HG02943 (cell line): Measurements from ENCODE around the gene MAP4K1.
"Not testable (repeated sequence)": the region's sequence is repeated elsewhere in the genome, so short reads cannot be mapped to it uniquely, and the experiment has no call there.

ENCODE experiments used
- ATAC-seq: cut with Tn5 transposase; IDR thresholded peaks from one replicate; pipeline ENCODE4 v1.9.1; 2021; ENCODE audit warnings: mild to moderate bottlenecking, low read depth, moderate library complexity; ENCODE audit not compliant: unreplicated experiment

The MAP4K1 gene

DNA sequence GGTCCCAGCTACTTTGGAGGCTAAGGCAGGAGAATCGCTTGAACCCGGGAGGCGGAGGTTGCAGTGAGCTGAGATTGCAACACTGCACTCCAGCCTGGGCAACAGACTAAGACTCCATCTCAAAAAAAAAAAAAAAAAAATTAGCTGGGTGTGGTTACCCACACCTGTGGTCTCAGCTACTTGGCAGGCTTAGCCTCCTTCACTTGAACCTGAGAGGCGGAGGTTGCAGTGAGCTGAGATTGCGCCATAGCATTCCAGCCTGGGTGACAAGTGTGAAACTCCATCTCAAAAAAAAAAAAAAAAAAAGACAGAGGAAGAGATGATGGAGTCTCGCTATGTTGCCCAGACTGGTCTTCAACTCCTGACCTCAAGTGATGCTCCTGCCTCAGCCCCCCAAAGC lies 38.4 kb downstream of the MAP4K1 start:
- not testable (repeated sequence) for ATAC-seq

DNA sequence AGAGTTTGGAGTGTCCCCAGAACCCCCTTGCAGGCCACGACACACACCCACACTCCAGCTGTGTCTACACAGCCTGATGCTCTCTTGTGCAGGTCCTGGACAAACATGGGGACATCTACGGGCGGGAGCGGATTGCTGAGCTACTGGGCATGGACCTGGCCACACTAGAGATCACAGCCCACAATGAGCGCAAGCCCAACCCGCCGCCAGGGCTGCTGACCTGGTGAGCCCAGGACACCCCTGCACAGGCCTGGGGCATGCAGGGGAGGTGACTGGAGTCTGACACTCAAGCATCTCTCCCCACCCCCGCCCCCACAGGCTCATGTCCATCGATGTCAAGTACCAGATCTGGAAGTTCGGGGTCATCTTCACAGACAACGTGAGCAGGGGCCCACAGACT lies 39.9 kb downstream of the MAP4K1 start:
- no peak for ATAC-seq

DNA sequence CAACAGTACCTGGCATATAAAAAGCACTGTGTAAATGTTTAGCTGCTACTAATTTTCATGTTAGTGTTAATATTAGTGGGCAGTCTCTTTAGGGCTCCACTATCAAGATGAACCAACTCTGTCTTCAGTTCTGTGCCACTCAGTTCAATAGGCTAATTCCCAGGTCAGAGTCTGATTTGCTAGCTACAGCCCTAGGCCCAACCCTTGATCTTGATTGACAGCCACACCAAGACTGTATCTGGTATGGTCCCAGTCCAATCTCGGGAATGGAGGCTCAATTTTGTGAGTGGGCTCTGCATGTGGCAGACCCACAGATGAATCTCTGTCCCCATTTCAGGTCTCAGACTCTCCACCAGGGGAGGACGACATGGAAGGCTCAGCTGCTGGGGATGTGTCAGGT lies 46.1 kb downstream of the MAP4K1 start:
- no peak for ATAC-seq

DNA sequence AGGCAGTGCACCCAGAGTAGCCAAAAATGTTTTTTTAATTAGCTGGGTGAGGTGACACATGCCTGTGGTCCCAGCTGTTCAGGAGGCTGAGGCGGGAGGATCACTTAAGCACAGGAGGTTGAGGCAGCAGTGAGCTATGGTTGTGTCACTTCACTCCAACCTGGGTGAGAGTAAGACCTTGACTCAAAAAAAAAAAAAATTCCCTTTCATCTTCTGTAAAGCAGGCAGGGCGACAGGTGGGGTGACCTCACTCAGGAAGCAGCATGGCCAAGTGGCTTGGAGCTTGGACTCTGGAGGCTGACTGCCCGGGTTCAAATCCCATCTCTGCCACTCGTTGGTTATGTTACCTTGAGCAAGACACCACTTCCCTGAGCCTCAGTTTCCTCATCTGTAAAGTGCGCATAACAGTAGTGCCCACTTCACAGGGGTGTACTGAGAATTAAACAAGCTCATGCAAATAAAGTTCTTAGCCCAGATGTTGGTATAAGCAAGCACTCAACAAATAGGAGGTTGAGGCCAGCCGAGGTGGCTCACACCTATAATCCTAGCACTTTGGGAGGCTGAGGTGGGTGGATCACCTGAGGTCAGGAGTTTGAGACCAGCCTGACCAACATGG lies 48.3 kb downstream of the MAP4K1 start:
- no peak for ATAC-seq

DNA sequence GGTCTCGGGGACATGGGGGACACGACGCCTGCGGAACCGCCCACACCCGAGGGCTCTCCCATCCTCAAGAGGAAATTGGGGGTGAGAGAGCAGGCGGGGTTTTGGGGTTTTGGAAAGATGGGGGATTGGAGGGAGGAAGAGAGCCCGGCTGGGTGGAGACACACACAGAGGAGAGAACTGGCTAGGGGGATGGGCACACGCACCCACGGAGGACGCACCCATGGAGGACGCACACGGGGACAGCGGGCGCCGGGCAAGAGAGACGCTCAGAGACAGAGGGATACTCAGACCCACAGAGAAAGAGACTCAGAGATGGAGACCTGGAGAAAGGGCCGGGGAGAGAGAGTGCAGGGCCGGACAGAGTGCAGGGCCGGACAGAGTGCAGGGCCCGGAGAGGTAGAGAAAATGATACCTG lies 52.1 kb downstream of the MAP4K1 start:
- ATAC-seq, result no peak

DNA sequence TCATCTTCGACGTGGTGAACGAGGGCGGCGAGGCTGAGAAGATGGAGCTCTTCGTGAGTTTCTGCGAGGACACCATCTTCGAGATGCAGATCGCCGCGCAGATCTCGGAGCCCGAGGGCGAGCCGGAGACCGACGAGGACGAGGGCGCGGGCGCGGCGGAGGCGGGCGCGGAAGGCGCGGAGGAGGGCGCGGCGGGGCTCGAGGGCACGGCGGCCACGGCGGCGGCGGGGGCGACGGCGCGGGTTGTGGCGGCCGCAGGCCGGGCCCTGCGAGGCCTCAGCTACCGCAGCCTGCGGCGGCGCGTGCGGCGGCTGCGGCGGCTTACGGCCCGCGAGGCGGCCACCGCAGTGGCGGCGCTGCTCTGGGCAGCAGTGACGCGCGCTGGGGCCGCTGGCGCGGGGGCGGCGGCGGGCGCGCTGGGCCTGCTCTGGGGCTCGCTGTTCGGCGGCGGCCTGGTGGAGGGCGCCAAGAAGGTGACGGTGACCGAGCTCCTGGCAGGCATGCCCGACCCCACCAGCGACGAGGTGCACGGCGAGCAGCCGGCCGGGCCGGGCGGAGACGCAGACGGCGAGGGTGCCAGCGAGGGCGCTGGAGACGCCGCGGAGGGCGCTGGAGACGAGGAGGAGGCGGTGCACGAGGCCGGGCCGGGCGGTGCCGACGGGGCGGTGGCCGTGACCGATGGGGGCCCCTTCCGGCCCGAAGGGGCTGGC lies 52.6 kb downstream of the MAP4K1 start:
- ATAC-seq, result no peak

DNA sequence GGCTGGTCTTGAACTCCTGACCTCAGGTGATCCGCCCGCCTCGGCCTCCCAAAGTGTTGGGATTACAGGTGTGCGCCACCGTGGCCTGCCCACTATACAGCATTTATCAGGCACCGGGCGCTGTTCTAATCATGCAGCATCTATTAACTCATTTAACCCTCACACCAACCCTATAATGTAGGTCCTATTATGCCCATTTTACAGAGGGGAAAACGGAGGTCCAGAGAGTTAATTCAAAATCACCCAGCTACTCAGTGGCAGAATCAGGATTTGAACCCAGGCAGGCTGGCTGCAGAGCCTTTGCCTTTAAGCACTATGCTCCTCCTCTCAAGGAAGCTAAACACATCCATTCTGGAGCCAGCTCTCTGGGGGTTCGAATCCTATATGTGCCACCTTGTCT lies 54.3 kb downstream of the MAP4K1 start:
- ATAC-seq, result no peak

DNA sequence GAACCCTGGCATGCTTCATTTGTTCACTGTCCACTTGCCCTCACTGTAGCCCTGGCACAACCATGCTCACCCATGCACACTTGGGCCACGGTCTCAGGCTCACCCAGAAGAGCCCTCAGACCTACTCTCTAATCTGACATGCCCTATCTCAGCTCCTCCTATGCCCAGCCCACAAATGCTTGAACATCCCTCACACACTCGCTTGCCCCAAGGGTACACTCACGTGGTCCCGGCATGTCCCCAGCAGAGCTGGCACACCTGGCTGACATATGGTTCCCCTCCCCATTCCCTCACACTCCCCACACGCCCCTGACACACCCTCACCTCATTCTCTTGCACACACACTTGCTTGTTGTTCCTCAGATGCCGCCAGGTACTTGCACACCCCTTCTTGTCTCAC lies 55.7 kb downstream of the MAP4K1 start:
- ATAC-seq, result no peak

DNA sequence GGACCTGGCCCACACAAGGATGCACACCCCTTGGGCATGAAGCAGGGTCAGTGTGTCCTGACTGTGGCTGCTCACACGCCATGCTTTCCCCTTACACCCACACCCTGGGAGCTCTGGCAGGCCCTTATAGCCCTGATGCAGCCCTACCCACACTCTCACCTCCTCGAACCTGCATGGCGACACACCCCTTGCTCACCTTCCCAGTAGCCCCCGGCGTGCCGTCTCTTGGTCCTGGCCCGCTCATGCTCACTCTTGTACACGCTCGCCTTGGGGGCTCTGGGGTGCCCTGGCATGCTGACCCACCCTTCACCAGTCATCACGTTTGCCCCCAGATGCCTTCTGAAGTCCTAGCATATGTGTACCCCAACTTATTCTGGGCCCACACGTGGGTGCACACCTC lies 56.1 kb downstream of the MAP4K1 start:
- no peak for ATAC-seq

DNA sequence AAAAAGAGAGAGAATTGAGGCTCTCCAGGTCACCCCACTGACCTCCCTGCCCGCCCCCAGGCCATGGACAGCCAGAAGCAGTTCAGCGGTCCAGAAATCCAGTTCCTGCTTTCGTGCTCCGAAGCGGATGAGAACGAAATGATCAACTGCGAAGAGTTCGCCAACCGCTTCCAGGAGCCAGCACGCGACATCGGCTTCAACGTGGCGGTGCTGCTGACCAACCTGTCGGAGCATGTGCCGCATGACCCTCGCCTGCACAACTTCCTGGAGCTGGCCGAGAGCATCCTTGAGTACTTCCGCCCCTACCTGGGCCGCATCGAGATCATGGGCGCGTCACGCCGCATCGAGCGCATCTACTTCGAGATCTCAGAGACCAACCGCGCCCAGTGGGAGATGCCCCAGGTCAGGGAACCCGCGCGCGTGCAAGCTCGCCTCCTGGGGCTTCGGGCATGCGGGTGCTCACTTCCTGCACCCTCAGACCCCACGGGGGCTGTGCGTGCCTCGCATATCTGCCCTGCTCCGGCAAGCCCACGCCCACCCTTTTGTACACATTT lies 56.6 kb downstream of the MAP4K1 start:
- no peak for ATAC-seq

DNA sequence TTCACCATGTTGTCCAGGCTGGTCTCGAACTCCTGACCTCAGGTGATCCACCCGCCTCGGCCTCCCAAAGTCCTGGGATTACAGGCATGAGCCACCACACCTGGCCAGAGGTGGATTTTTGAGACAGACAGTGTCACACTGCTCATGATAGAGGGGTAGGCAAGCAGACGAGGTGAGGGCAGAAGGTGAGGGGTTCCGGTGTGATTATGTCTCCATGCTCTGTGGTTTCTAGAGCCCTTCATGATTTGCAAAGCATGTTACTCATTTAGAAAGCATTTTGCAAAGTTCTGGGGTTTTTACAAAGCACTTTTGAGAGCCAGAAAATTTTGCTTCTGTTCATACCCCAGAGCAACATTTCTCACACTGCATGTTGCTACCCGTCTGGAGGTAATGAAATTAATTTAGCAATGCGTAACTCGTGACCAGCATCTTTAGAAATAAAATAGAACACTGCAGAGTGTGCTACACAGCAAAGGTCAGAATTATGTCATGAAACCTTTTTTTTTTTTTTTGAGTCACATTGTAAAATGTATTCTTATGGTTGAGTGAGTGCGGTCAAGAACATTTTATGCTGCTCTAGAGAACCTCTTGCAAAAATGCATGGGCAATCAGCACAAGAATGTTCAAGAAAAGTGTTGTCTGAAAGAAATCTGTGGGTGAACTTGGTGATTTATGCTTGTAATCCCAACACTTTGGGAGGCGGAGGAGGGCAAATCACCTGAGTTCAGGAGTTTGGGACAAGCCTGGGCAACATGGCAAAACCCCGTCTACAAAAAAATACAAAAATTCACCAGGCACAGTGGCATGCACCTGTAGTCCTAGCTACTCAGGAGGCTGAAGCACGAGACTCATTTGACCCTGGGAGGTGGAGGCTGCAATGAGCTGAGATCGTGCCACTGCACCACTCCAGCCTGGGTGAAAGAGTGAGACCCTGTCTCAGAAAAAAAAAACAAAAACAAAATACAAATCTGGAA lies 58.0 kb downstream of the MAP4K1 start:
- ATAC-seq, result peak; percentile 60

DNA sequence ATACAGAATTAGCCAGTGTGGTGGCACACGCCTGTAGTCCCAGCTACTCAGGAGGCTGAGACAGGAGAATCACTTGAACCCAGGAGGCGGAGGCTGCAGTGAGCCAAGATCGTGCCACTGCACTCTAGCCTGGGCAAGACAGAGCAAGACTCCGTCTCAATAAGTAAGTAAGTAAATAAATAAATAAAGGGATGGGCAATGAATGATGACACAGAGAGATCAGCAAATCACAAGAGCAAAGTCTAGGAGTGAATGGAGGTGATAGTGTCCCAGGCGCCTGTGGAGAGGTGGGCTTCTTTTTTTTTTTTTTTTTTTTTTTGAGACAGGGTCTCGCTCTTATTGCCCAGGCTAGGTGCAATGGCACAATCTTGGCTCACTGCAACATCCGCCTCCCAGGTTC lies 58.8 kb downstream of the MAP4K1 start:
- ATAC-seq, result not testable (repeated sequence)

DNA sequence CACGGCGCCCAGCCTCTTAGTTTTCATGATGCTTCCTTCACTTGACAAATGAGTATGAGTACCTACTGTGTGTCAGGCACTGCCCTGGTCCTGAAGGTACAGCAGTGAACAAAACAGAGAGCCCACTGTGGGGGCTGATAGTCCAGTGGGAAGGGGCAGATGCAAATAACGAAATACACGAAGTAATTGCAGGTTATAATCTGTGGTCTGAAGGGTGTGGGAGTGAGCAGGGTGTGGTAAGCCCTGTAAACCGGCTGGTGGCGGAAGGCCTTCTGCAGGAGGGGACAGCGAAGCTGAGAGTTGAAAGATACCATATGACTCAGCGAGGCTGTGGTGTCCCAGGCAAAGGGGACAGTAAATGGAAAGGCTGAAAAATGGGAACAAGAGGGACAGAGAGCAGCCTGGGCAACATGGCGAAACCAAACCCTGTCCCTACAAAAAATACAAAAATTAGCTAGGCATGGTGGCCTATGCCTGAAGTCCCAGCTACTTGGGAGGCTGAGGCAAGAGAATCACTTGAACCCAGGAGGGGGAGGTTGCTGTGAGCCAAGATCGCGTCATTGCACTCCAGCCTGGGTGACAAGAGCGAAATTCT lies 60.5 kb downstream of the MAP4K1 start:
- ATAC-seq, result no peak

DNA sequence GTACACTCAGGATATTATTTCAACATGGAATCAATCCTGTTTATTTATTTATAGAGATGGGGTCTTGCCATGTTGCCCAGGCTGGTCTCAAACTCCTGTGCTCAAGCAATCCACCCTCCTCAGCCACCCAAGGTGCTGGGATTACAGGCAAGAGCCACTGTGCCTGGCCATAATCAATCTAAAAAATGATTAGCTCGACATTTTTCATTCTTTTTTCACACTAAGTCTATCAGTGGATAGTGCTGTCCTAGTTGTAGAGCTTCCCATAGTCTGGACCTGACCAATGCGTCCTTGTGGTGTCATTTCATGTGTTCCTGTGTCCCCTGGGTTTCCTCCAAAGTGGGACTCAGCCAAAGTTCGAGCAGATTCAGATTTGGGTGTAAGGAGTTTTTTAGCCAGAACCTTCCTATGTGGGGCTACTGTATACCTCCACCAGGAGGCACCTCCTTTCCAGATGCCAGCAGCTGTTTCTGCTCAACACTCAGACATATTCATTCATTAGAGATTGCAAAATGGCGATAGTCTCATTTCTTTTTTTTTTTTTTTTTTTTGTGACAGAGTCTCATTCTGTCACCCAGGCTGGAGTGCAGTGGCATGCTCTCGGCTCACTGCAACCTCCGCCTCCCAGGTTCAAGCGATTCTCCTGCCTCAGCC lies 61.1 kb downstream of the MAP4K1 start:
- ATAC-seq, result no peak

DNA sequence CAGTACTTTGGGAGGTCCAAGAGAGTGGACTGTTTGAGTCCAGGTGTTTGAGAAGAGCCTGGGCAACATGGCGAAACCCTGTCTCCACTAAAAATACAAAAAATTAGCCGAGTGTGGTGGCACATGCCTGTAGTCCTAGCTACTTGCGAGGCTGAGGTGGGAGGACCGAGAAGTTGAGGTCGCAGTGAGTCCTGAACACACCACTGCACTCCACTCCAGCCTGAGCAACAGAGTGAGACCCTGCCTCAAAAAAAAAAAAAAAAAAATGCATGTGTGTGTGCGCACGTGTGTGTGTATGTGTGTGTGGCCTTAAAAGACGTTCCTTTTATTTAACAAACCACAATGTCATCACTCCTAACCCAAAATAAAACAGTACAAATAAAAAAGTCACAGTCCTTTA lies 62.6 kb downstream of the MAP4K1 start:
- no peak for ATAC-seq

DNA sequence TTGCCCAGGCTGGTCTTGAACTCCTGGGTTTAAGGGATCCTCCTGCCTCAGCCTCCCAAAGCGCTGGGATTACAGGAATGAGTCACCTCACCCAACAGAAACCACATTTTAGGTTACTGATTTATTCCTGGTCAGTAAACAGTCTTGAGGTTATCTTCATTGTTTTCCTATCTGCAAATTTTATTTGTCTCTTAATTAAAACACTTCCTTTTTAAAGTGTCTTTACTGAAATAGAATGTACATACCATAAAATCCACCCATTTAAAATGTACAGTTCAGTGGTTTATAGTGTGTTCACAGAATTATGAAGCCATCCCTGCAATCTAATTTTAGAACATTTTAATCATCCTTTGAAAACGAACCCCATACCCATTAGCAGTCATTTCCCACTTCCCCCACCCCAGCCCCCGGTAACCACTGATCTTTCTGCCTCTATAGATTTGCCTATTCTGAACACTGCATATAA lies 63.0 kb downstream of the MAP4K1 start:
- ATAC-seq, result no peak

DNA sequence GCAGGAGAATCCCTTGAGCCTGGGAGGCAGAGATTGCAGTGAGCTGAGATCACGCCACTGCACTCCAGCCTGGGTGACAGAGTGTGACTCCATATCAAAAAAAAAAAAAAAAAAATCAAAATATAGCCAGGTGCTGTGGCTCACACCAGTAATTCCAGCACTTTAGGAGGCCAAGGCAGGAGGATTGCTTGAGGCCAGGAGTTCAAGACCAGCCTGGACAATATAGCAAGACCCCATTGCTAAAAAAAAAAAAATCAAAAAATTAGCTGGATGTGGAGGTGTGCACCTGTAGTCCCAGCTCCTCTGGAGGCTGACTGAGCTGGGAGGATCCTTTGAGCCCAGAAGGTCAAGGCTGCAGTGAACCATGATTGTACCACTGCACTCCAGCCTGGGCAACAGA lies 64.5 kb downstream of the MAP4K1 start:
- not testable (repeated sequence) for ATAC-seq

DNA sequence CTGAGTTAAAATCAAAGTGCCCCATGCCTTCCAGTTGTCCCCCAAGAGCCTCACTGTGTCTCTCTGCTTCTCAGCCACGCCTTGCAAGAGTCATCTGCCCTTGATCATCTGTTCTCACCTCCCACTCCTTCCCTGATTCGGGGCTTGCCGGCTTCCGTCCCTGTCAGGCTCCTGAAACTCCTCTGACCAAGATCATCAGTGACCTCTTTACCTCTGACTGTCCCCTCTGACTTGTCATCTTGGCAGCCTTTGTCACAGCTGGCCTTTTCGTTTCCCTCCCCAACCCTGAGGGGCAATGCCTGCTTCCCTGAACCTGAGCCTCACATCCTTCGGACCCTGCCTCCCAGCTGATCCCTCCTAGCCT lies 66.3 kb downstream of the MAP4K1 start:
- ATAC-seq, result no peak

DNA sequence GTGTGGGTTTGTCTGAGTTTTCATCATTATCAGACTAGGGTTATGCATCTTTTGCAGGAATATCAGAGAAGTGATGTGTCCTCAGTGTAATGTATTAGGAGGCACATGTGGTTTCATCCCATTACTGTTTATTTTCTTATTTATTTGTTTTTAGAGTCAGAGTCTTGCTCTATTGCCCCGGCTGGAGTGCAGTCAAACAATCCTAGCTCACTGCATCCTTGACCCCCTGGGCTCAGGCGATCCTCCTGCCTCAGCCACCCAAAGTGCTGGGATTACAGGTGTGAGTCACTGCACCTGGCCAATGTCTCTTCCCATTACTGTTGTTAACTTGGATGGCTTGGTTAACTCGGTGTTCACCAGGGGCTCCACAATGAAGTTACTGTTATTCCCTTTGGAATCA lies 67.4 kb downstream of the MAP4K1 start:
- no peak for ATAC-seq

DNA sequence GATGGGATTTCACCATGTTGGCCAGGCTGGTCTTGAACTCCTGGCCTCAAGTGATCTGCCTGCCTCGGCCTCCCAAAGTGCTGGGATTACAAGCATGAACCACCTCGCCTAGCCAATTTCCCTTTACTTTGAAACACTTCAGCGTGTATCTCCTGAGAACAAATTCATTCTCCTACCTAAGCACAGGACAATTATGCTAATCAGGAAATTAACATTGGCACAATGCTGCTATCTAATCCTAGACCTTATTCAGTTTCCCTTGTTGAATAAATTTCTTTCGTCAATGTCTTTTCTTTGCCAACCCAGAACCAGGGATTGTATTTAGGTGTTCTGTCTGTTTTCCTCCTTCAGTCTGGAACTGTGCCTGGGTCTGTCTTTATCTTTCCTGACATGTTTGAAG lies 67.8 kb downstream of the MAP4K1 start:
- no peak for ATAC-seq
